Measurements from ENCODE around the gene MLN. TPM values are rescaled to one million over a fixed set of nuclear protein-coding genes. Genes with fewer than 3 reads are reported as not detected.

MLN gene, protein sequence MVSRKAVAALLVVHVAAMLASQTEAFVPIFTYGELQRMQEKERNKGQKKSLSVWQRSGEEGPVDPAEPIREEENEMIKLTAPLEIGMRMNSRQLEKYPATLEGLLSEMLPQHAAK
- total RNA-seq (2014; rRNA removed; shearing (Covaris generic)), result not detected in 2 replicates

DNA sequence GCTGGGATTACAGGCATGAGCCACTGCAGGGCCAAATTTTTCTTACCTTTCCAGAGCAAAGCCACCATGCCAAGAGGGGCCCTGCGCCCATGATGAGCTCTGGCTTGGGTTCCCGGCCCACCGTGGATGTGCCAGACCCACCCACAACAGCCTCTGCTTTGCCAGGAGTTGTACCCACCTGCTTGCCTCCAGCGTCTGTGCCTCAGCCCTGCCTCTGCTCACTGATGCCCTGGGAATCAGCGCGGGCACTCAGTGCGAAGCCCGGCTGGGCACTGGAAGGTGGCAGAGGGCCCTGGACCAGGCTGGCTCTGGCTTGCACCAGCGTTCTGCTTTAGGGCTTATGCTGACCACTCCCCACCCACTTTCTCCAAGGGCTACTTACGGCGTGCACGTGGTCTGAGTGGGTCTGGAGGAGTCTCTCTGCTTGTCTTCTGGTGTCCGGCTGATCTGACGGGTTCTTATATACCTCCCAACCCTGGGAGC lies at the start of gene MLN:
TSS of gene MLN (minus strand) at position 433 of the 483 bp plus-strand sequence. CDS start 2,840 bp downstream, outside the sequence.
- DNase-seq (ENCODE audit: low spot score), result no peak

DNA sequence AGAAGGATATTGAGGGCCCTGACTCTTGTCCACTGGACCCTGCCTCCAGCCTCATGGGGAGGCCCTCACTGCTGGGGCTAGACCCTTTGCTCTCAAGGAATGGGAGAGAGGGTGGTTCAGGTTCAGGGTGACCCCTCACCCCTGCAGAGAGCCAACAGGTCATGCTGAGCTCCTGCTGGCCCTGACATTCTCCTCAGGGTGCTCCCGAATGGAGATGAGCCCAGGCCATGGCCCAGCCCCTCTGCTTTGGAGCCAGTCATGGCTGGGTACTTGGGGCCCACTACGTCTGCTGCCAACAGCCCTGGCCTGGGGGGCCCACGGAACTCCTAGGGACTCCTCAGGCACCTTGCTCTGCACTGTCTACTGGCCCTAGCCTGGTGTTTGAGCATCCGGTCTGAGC lies 49.2 kb upstream of the MLN start:
- DNase-seq (ENCODE audit: low spot score), result no peak

DNA sequence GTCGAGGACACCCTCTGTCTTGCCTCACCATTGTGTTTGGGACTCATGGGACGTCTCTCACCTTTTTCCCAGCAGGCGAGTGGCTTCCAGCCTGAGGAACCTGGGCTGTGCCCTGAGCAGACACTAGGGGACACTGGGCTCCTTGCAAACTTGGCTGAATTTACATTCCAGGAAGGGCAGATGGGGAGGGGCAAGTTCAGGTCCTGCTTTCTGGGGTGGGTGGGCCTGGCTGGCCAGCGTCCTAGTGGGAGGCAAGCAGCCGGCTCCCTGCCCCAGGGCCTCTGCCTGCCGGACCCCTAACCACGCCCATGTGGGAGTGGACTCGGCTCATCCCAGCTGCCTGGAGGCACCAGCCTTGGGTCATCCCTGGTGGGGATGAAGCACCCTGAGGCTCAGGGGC lies 48.2 kb upstream of the MLN start:
- peak; percentile 21 for DNase-seq (ENCODE audit: low spot score)

DNA sequence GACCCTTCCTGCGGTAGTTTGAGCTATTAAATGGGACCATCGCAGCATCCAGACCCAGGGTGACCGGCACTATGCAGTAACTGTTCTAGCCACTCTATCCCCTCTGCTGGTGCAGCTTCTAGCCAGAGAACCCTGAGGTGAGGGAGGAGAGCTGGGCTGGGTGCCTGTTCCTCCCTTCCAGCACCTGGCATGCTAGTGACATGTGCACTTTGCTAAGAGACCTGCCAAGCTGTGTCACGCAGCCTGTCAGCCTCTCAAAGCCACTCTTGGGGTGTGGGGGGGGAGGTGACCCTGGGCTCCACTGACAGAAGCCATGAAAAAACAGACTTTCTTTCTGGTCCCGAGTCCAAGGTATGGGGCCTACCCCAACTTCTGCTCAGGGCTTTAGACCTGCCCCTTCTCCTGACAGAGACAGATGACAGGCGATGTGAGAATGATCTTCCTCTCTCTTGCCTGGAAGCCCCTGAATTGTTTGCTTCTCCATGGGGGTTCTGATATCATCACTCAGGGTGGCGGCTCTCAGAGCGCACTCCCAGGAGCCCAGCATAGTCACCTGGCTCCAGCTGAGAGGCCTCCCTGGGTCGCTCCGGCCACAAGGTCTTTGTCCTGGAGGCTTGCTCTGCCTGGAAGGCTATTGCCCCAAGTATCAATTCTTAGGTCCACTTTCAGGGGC lies 47.2 kb upstream of the MLN start:
- DNase-seq (ENCODE audit: low spot score), result no peak

DNA sequence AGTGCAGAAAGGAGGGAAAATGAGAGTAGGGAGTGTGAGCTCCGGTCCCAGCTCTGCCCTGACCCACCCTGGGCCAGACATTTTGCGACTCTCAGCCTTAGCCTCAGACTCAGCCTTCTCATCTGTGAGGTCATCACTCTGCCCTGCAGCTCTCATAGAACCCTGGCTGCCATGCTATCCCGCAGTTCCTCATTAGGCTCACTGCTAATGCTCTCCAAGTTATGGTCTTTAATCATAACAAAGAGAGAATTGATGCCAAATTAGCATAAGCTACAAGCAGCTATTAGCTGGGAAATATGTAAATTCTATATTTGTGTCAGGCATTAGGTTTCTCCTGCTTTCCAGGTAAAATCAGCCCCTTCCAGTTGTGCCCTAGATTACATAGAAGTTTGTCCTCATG lies 46.5 kb upstream of the MLN start:
- no peak for DNase-seq (ENCODE audit: low spot score)

DNA sequence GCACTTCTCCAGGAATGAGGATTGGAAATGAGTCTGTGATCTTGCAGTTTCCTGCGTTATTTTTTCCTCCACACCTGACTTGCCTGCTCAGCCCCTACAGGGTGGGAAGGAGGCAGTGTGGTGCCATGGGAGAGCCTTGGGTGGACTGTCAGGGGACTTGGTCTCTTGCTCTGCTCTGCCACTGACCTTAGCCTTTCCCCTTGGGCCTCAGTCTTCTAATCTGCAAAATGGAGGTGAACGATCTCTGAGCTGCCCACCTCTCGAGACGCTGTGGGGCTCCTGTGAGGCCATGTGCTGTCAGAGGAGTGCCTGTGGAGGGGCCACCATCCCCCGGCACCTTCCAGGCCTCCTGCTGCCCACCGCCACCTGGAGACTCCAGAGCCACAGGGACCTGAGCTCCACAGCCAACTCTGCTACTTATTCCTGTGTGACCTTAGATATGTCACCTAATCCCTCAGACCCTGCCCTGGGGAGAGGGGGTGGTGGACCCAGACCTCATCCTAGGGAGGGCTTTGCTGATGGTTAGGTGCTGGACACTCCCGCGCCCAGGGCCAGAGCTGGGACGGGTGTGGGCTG lies 45.8 kb upstream of the MLN start:
- DNase-seq (ENCODE audit: low spot score), result no peak

DNA sequence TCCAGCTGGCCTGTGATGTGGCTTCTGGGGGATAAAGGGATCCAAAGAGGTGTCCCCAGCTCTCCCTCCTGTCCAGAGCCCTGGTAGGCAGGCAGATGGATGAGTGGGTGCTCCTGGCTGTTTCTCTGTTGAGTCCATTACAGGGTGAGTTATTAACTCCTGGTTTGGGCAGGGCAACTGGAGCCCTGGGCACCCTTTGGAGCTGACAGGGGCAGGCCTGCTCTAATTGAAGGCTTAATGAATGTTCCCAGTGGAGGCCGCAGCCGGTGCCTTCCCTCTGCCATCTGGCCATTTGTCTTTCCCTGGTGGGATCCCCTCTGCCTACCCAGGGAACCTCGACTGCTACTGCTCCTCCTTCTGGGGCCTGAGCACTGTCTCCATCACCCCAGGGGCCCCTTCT lies 44.7 kb upstream of the MLN start:
- DNase-seq (ENCODE audit: low spot score), result no peak

DNA sequence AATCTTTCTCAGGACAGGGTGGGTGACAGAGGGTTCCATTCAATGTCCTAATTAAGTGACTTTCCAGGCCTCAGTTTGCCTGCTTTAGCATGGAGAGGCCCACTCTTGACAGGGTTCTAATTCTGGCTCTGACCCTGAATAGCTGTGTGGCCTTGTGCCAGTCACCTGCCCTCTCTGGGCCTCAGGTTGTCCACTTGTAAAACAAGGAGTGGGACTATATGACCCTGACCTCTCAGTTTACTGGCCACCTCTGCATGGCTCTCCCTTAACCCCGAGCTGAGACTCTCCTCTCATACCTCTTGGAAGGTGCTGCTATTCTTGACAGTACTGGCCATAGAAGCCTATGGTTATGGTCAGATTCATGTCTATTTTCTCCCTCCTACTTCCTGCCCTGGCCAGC lies 44.1 kb upstream of the MLN start:
- DNase-seq (ENCODE audit: low spot score), result no peak

DNA sequence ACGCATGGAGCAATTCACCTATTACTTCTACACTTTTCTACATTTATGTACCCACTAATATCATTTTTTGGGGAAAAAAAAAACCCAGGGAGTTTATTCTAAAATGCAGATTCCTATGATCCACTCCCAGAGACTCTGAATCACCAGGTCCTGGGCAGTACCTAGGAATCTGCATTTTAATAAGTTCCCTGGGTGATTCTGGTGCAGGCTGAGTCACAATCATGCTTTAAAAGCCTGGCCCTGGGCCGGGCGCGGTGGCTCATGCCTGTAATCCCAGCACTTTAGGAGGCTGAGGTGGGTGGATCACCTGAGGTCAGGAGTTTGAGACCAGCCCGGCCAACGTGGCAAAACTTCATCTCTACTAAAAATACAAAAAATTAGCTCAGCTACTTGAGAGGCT lies 43.3 kb upstream of the MLN start:
- DNase-seq (ENCODE audit: low spot score), result no peak

DNA sequence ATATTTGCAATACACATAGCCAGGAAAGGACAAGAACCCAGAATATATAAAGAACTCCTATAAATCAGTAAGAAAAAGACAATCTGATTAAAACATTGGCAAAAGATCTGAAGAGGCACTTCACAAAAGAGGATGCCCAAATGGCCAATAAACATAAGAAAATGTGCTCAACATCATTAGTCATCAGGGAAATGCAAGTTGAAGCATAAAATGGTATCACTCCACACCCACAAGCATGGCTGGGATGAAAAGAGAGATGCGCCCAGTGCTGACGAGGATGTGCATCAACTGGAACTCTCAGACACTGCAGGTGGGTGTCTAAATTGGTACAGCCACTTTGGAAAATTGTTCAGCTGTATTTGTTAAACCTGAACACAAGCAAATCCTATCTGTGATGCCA lies 42.4 kb upstream of the MLN start:
- peak; percentile 64 for DNase-seq (ENCODE audit: low spot score)

DNA sequence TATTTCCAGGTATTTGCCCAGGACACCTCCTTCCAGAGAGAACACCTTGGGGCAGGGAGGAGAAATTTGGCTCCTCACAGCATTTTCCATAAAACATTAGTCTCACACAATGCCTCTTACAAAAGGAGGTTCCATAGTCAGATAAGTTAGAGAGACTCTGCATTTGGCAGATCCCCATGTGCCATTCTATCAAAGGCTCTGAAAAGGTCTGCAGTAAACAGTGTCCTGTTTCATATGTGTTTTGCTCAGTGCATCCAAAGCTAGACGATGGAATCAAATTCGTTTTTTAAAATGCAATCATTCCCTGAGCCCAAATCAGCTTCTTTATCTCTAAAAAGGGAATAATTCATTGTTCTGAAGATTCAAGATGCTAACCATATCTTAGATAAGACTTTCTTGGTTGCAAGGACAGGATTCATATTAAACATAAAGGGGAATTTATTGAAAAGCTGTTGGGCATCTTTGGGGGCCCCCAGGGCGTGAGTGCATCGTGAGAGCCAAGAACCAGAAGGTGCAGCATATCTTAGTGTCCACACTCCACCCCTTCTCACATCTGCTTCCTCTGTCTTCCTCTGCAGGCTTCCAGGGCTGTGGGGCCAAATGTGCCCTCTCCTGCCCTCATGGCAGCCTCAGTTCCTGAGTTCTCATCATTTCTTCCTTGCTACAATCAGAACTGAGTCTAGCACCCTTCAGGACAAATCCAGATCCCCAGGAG lies 41.4 kb upstream of the MLN start:
- DNase-seq (ENCODE audit: low spot score), result no peak

DNA sequence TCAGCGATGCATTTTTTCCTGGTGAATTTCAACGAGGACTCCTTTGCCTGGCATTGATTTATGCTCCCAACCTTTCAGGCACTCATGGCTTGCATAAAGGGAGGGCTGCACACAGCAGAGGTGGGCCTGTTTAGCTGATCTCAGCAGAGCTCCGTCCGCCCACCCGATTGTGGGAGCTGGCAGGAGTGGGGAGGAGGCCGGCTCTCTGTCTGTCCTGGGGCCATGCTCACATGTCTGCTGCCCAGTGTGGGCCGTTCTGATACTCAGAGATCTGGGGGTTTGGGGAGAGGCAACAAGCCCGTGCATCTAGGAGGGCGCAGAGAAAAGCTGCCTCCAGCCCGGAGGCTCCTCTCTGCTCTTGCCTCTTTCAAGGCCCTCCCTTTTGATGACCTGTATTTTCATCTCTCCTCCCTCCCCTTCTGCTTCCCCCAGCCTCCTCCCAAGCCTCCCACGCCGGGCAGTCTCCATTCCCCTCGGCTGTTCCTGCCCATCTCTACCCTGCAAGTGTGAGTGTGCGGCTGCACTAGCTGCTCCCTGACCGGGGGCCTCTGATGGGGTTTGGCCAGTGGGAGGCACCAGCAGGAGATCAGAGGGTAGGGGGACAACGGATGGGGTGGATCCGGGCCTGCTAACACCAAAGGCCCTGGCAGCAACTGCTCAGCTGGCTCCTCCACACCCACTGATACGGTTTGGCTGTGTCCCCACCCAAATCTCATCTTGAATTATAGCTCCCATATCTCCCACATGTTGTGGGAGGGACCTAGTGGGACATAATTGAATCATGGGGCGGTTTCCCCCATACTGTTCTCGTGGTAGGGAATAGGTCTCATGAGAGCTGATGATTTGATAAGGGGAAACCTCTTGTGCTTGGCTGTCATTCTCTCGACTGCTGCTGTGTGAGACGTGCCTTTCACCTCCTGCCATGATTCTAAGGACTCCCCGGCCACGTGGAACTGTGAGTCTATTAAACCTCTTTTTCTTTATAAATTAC lies 39.6 kb upstream of the MLN start:
- DNase-seq (ENCODE audit: low spot score), result no peak

DNA sequence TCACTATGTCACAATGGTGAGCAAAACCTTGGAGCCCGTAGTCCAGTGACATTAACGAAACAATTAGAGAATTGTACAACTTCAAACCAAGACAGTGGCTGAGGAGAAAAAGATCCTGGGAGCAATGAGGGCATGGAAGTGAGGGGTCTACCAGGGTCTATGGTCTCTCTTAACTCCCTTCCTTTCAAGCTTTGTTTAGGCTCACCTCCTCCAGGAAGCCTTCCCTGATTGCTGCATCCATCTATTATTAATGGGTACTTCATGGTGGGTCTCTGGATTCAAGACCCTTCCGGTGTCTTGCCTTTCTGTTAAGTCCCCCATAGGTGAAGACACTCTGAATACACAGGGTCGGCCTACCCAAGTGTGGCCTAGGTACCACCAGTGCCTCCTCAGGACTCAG lies 38.1 kb upstream of the MLN start:
- no peak for DNase-seq (ENCODE audit: low spot score)

DNA sequence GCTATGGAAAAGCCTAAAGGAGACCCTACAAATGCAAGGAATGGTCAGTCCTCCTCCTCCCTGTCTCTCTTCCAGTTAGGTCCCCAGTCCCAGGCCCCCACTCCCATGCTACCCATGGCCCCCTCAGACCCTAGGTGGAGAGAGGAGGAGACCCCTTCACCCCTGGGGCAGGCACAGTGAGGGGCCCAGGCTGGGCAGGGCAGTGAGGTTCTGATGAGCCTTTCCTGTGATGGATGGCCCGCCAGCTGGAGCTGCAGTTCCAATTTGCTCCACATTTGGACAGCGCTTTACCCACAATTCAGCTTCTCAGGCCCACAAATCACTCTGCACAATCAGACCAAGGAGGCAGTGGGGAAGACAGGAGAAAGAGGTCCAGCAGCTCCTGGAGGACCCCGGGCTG lies 37.3 kb upstream of the MLN start:
- DNase-seq (ENCODE audit: low spot score), result no peak

DNA sequence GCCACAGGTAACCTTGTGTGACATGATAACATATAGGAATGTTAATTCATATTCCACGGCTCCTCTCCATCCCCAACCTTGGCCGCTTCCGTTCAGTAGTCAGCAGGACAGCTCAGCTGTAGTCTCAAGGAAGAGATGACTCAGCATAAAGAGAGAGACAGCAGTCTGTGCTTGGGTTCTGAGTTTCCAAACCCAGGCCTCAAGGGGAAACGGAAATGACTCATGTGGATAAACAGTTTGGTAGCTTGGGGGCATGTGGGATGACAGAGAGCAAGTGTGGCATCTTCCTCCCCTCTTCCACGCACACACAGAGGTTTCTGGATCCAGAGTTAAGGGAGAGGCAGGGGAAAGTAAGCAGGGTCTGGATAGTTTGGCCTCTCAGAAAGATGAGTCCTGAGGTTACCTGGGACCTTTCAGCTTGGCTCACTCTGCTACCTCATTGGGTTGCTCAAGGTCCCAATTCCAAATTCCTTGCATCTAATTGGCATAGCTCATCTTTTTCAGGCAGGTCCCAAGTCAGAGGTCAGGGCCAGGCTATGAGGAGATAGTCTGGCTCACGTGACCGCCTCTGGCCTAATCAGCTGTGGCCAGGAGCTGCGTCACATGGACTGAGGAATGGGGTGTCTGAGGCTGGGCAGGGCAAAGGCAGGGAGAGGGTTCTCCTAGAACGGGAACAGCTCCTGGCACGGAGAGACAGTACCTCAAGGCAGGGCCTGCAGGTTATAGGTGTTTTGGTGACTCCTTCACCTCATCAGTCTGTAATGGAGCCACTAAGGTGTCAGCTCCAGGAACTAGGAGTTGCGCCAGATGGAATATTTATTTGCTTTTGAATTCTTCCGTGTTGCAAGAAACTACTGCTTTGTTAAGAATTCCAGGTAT lies 36.5 kb upstream of the MLN start:
- peak; percentile 97 for DNase-seq (ENCODE audit: low spot score)

DNA sequence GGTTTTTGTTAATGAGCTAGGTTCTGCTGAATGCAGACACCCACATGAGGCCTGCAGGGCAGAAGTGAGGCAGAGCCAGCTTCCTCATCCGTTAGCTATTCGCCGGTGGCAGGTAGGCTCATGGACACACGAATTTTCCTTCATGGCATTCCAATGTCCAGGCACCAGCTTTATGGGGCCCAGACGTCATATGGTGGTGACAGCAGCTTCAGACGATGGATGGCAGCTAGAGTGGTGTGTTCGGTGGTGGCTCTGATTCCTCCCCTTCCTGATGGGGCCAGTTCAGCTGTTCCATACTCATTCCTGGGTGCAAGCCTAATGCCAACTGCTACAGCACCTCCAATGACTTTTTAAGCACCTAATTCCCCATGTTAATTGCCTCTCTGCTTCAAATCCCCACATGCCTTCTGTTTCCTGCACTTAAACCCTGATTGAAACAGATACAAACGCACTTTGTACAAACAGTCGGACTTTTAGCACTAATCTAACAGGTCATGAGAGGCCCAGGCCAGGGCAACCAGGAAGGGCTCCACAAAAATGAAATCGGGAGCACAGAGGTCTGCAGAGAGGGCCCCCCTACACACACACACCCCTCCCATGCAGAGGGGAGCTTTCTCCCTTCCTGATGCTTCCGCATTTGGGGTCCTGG lies 35.7 kb upstream of the MLN start:
- DNase-seq (ENCODE audit: low spot score), result no peak

DNA sequence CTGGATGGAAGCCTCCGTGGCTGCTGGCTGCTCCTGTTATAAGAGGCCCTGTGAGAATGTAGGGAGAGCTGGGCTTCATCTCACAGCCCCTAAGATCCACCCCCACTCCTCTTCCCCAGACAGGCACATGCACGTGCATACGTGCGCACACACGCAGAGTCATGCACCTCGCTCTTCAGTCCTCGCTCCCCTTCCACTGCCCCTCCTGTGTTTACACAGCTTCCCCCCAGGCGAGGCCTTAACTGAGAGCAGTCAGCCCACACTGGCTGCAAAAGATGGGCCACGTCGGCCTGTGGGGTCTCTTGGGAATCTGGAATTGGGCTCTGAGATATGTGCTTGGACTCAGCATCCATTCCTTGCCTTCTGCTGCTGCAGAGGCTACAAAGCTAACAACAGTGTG lies 35.2 kb upstream of the MLN start:
- DNase-seq (ENCODE audit: low spot score), result no peak

DNA sequence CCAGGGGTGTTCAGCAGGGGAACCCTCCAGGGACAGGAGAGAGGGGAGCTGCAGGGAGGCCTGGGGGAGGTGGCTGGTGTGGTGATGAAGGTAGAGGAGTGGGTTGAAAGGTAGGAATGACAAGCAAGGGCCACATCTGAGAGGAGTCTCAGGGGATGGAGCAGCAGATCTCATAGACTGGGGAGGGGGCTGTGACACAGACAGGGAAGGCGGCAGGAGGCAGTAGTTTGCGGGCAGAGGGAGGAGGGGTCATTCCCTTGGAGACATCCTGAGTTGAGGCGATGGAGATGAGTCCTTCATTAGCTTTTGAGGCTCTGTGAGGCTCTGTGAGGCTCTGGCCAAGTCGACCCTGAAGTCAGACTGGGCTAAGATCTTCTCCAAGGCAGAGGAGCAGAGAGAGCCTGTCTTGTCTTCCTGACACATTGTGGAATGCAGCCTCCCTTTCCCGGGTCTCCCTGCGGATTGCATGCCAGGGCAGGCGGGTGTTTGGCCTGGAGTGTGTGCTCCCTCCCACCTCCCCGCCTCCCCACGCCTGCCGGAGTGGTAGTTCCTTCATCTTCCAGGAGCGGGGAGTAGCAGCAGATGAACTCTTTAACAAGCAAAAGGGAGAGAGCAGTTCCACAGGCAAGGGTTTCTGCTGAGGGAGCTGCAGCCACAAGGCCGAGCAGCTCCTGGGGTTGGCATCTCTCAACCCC lies 34.3 kb upstream of the MLN start:
- no peak for DNase-seq (ENCODE audit: low spot score)

DNA sequence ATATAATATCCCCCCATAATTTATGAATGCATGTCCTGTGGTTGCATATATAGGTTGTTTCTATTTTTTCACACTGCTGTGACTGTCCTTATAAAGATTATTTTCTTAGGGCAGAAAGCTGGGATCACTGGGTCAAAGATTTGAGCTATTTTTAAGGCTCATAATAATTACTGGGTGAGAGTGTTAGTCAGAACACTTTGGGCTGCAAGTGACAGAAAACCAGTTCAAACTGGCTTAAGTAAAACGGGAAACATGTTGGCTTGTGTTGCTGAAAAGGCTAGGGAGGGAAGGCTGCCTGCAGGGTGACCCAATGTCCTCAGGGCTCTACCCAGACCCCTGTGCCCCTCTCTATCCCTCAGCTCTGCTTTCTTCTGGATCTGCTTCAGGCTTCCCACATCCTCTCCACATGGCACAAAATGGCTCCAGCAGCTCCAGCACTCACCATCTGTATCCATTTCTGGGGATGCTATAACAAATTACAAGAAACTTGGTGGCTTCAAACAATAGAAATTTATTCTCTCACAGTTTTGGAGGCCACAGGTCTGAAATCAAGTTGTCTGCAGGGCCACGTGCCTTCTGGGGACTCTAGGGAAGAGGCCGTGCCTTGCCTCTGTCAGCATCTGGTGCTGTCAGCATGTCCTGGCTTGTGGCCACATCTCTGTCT lies 33.1 kb upstream of the MLN start:
- no peak for DNase-seq (ENCODE audit: low spot score)
